ENCODE data around the gene KLC1.

The KLC1 gene

DNA sequence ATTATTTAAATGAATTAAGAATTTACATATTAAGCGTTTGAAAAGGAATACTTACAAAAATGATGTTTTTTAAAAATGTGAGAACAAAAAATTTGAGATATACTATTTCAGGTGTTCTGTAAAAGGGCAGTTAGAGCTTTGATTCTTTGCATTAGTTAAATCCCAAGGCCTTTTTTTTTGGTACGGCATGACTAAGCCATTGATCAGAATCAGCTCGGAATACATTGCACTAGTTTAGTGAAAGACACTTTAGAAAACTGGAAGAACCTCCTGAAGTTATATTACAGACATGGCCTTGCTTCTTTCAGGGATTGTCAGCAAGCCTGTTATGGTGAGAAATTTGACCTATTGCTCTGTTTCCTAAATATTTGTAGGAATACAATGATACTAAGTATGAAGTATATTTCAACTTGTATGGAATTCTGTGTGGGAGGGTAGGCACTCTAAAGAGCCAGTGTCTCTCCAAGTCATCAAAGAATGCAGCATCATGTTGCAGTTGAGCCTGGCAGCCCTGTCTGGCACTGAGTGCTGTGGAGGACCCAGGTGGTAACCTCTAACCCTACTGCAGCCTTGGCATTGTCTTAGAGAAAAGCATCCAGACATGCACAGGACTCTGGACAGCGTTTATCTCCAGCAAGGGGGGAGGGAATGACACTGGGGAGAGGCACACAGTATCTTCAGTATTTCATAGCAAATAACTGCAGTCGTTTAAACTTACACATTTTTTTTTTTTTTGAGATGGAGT, 1.5 kb downstream of the KLC1 start:
- in situ Hi-C loops (cut with MboI; ENCODE audit: low sequenced_read_pairs, unreplicated experiment) = no loop called here
- DNase-seq (ENCODE audit: low spot score) = no peak
- TF ChIP-seq, protein P1, sequence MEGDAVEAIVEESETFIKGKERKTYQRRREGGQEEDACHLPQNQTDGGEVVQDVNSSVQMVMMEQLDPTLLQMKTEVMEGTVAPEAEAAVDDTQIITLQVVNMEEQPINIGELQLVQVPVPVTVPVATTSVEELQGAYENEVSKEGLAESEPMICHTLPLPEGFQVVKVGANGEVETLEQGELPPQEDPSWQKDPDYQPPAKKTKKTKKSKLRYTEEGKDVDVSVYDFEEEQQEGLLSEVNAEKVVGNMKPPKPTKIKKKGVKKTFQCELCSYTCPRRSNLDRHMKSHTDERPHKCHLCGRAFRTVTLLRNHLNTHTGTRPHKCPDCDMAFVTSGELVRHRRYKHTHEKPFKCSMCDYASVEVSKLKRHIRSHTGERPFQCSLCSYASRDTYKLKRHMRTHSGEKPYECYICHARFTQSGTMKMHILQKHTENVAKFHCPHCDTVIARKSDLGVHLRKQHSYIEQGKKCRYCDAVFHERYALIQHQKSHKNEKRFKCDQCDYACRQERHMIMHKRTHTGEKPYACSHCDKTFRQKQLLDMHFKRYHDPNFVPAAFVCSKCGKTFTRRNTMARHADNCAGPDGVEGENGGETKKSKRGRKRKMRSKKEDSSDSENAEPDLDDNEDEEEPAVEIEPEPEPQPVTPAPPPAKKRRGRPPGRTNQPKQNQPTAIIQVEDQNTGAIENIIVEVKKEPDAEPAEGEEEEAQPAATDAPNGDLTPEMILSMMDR (IDR thresholded peaks at IDR 0.05; ENCODE audit: borderline replicate concordance, control extremely low read depth, extremely low read depth, insufficient read depth, missing control alignments) = no peak

DNA sequence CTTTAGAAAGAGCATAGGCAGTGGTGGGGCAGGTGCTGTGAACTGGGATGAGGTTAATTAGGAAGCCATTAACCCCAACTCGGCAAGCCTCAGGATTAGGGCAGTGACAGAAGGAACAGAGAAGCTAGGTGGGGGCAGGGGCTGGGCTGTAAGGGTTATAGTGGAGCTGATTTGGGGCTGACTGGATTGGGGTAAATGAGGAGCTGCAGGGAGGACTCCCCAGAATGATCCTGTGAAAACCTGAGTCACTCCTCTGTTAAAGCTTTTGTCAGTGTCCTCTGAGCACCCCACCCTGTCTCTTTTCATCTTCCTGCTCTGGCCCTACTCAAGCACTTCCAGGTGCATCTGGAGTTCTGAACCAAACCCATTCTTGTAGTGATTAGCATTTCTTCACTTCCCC, 4.4 kb downstream of the KLC1 start:
- TF ChIP-seq, protein P1 (IDR thresholded peaks at IDR 0.05; ENCODE audit: borderline replicate concordance, control extremely low read depth, extremely low read depth, insufficient read depth, missing control alignments) = no peak
- no peak for DNase-seq (ENCODE audit: low spot score)
- in situ Hi-C loops (cut with MboI; ENCODE audit: low sequenced_read_pairs, unreplicated experiment) = no loop called here

DNA sequence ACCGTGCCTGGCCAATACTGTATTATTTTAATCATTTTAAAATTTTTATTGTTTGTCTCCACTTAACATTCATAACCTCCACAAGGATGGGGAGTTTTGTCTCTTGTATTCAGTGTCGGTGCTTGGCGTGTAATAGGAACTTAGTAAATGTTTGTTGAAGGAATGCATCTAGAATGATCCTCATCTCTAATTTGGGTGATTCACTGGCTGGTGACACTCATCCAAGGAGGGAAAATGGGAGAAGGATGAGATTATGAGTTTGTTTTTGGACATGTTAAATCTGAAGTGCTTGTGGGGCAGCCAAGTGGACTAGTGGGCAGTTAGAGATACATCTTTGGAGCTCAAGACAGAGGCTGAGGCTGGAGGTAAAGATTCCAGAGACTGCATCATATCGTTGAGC, 5.1 kb downstream of the KLC1 start:
- TF ChIP-seq, protein P1 (IDR thresholded peaks at IDR 0.05; ENCODE audit: borderline replicate concordance, control extremely low read depth, extremely low read depth, insufficient read depth, missing control alignments) = no peak
- in situ Hi-C loops (cut with MboI; ENCODE audit: low sequenced_read_pairs, unreplicated experiment) = no loop called here
- DNase-seq (ENCODE audit: low spot score) = no peak

DNA sequence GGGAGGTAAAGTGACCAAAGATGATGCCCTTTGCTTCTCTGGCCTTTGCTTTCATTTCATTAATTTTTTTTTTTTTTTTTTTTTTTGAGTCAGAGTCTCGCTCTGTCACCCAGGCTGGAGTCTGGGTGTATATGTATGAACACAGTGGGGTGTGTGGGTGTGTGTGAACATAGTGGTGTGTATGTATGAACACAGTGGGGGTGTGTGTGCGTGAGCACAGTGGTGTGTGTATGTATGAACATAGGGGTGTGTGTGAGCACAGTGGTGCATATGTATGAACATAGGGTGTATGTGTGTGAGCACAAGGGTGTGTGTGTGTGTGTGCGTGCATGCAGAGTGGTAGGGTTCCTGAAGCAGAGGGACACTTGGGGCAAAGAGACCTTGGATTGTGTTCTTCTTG, 9.6 kb downstream of the KLC1 start:
- in situ Hi-C loops (cut with MboI; ENCODE audit: low sequenced_read_pairs, unreplicated experiment) = no loop called here

DNA sequence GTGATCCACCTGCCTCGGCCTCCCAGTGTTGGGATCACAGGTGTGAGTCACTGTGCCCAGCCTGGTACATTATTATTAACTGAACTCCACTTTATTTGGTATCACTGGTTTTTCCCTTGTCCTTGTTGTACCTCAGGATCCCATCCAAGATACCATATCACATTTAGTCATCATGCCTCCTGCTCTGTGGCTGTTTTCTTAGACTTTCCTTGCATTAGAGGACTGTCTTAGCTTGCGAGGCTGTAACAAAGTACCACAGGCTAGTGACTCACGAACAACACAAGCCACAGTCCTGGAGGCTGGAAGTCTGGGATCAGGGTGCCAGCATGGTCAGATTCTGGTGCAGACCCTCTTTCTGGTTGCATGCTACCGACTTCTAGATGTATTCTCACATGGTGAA, 12.2 kb downstream of the KLC1 start:
- in situ Hi-C loops (cut with MboI; ENCODE audit: low sequenced_read_pairs, unreplicated experiment) = no loop called here
- DNase-seq (ENCODE audit: low spot score) = no peak
- TF ChIP-seq, protein P1 (IDR thresholded peaks at IDR 0.05; ENCODE audit: borderline replicate concordance, control extremely low read depth, extremely low read depth, insufficient read depth, missing control alignments) = no peak

More for the DNA sequence above, 9.6 kb downstream of the KLC1 start:
- no peak for DNase-seq (ENCODE audit: low spot score)
- TF ChIP-seq, protein P1 (IDR thresholded peaks at IDR 0.05; ENCODE audit: borderline replicate concordance, control extremely low read depth, extremely low read depth, insufficient read depth, missing control alignments) = no peak

DNA sequence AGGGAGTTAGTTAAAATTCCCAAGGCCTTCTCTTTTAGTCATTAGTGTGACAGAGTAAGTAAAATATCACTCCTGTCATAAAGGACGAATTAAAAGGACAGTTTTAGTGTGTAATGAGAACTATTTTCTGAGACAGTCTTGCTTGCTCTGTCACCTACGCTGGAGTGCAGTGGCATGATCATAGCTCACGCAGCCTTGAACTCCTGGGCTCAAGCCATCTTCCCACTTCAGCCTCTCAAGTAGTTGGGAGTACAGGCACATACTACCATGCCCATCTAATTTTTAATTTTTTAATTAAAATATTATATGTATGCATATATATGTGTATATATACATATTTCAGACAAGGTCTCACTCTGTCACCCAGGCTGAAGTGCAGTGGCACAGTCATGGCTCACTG, 17.2 kb downstream of the KLC1 start:
- in situ Hi-C loops (cut with MboI; ENCODE audit: low sequenced_read_pairs, unreplicated experiment) = no loop called here
- DNase-seq (ENCODE audit: low spot score) = no peak
- TF ChIP-seq, protein P1 (IDR thresholded peaks at IDR 0.05; ENCODE audit: borderline replicate concordance, control extremely low read depth, extremely low read depth, insufficient read depth, missing control alignments) = no peak
